Measurements from ENCODE around the gene PEAK1.
"Not testable (repeated sequence)": the region's sequence is repeated elsewhere in the genome, so short reads cannot be mapped to it uniquely, and the experiment has no call there.

The PEAK1 gene

DNA sequence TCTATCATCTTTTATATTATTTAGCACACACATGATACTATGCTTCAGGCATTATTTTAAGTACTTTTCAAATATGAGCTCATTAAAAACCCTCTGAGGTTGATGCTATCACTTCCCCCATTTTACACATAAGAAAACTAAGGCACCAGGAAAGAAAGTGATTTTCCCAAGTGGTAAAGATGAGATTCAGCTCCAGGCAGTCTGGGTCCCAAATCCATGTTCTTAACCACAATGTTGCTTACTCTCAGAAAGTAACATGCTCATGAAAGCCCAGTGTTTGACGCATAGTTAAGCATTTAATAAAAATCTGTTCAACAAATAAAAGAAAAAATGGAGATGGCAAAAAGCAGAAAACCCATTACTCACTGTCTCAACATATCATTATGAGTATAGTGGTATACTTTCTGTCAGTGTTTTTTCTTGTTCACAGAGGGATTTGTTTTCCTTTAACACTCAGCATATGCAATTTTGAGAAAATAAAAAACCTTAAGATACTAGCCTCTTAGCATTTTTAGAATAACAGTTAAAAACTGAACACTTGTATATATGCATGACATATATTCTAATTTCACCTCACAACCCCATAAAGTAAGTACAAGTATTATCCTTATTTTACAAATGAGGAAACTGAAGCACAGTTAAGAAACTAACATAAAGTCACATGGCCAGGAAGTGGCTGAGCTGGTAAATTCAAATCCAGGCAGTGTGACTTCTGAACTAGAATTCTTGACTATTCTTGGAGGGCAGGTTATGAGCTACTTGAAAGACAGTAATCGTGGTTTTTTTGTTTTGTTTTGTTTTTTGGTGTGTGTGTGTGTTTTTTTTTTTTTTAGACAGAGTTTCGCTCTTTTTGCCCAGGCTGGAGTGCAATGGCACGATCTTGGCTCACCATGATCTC lies 10.4 kb downstream of the PEAK1 start:
- no peak for TF ChIP-seq JUND (IDR thresholded peaks at IDR 0.05; ENCODE audit: low read depth)
- in situ Hi-C loops (cut with HindIII; ENCODE audit: low pct_unique_long_range_greater_than_20kb, low sequenced_read_pairs), result no loop called here
- DNase-seq (ENCODE audit: low read depth in 1 of 2, low spot score in 1 of 2), result no peak

DNA sequence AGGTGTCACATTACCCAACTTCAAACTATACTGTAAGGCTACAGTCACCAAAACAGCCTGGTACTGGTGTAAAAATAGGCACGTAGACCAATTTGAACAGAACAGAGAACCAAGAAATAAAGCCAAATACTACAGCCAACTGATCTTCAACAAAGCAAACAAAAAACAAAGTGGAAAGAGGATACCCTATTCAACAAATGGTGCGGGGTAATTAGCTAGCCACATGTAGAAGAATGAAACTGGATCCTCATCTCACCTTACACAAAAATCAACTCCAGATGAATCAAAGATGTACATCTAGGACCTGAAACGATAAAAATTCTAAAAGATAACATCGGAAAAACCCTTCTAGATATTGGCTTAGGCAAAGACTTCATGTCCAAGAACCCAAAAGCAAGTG lies 13.1 kb downstream of the PEAK1 start:
- no peak for DNase-seq (ENCODE audit: low read depth in 1 of 2, low spot score in 1 of 2)
- in situ Hi-C loops (cut with HindIII; ENCODE audit: low pct_unique_long_range_greater_than_20kb, low sequenced_read_pairs), result no loop called here
- TF ChIP-seq JUND (IDR thresholded peaks at IDR 0.05; ENCODE audit: low read depth), result no peak

DNA sequence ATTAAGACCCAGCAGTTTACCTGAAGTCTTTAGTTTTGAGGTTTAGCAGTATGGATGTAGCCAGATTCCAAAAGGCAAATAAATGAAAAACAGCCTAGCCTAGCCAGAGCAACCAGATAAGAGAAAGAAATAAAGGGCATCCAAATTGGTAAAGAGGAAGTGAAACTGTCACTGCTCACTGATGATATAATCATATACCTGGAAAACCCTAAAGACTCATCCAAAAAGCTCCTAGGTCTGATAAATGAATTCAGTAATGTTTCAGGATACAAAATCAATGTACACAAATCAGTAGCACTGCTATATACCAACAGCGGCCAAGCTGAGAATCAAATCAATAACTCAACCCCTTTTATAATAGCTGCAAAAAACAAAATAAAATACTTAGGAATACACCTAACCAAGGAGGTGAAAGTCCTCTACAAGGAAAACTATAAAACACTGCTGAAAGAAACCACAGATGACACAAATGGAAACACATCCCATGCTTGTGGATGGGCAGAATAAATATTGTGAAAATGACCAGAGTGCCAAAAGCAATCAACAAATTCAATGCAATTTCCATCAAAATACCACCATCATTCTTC lies 13.6 kb downstream of the PEAK1 start:
- DNase-seq (ENCODE audit: low read depth in 1 of 2, low spot score in 1 of 2); in situ Hi-C loops (cut with HindIII; ENCODE audit: low pct_unique_long_range_greater_than_20kb, low sequenced_read_pairs): not testable (repeated sequence)

DNA sequence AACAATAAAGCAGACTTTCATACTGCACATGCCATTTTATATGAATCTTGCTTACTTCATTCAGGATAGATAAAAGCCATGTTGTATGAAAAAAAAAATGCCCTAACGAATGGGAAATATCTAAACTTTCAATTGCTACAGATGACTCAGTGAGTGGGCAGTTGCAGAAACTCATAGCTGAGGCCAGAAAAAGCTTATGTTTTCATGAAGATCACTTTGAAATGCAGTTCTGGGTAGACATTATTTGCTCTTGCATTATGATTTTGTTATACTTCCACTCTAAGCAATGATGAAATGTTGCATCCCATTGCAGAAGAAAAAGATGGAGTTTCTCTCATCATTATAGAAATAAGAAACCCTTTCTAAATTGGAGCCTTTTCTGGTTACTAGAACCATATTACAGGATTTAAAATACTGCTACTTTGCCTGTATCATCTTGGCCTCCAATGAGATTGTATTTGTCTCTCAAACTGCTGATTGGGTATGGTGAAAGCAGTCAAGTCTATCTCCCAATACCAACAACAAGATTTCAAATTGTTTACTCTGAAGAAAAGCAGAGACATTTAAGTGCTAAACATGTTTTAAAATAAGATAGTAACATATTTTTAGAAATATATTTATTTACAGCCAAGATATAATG lies 17.0 kb downstream of the PEAK1 start:
- TF ChIP-seq JUND (IDR thresholded peaks at IDR 0.05; ENCODE audit: low read depth), result no peak
- no peak for DNase-seq (ENCODE audit: low read depth in 1 of 2, low spot score in 1 of 2)
- in situ Hi-C loops (cut with HindIII; ENCODE audit: low pct_unique_long_range_greater_than_20kb, low sequenced_read_pairs), result no loop called here

DNA sequence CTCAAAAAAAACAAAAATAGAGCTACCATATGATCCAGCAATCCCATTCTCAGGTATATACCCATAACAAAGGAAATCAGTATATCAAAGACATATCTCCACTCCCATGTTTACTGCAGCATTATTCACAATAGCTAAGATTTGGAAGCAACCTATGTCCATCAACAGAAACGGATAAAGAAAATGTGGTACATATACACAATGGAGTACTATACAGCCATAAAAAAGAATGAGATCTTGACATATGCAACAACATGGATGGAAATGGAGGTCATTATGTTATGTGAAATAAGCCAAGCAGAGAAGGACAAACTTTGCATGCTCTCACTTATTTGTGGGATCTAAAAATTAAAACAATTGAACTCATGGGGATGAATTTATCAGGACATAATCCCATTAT lies 19.6 kb downstream of the PEAK1 start:
- DNase-seq (ENCODE audit: low read depth in 1 of 2, low spot score in 1 of 2), result no peak
- in situ Hi-C loops (cut with HindIII; ENCODE audit: low pct_unique_long_range_greater_than_20kb, low sequenced_read_pairs), result no loop called here
- TF ChIP-seq JUND (IDR thresholded peaks at IDR 0.05; ENCODE audit: low read depth), result no peak

DNA sequence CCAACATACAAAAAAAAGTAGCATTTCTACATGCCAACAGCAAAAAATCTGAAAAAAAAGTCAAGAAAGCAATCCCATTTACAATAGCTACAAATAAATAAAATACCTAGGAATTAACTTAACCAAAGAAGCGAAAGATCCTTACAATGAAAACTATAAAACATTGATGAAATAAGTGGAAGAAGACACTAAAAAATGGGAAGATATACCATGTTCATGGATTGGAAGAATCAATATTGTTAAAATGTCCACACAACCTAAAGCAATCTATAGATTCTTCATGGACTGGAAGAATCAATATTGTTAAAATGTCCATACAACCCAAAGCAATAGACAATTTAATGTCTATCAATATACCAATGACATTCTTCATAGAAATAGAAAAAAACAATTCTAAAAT lies 21.0 kb downstream of the PEAK1 start:
- in situ Hi-C loops (cut with HindIII; ENCODE audit: low pct_unique_long_range_greater_than_20kb, low sequenced_read_pairs), result no loop called here
- TF ChIP-seq JUND (IDR thresholded peaks at IDR 0.05; ENCODE audit: low read depth), result no peak
- no peak for DNase-seq (ENCODE audit: low read depth in 1 of 2, low spot score in 1 of 2)

DNA sequence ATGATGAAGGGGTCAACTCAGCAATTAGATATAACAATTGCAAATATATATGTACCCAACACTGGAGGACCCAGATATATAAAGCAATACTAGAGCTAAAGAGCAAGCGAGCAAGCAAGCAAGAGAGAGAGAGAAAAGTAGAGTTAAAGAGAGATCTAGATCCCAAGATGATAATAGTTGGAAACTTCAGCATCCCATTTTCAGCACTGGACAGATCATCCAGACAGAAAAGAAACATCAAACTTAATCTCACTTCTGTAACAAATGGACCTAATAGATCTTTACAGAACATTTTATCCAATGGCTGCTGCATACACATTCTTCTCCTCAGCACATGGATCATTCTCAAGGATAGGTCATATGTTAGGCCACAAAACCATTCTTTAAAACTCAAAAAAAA lies 23.2 kb downstream of the PEAK1 start:
- TF ChIP-seq JUND (IDR thresholded peaks at IDR 0.05; ENCODE audit: low read depth), result no peak
- no peak for DNase-seq (ENCODE audit: low read depth in 1 of 2, low spot score in 1 of 2)
- in situ Hi-C loops (cut with HindIII; ENCODE audit: low pct_unique_long_range_greater_than_20kb, low sequenced_read_pairs), result no loop called here

DNA sequence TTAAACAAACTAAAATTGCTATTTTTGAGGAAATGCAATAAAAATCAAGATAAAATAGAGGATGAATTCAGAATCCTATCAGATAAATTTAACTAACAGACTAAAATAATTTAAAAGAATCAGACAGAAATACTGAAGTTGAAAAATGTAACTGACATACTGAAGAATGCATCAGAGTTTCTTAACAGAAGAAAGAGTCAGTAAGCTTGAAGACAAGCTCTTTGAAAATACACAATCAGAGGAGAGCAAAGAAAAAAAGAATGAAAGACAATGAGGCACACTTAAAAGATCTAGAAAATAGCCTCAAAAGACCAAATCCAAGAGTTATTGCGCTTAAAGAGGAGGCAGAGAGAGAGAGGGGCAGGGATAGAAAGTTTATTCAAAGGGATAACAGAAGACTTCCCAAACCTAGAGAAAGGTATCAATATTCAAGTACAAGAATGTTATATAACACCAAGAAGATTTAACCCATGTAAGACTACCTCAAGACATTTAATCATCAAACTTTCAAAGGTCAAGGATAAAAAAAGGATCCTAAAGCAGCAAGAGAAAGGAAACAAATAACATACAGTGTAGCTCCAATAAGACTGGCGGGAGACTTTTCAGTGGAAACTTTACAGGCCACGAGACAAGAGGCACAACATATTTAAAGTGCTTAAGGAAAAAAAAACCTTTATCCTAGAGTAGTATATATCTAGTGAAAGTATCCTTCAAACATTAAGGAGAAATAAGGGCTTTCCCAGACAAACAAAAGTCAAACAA lies 24.7 kb downstream of the PEAK1 start:
- no peak for TF ChIP-seq JUND (IDR thresholded peaks at IDR 0.05; ENCODE audit: low read depth)
- no peak for DNase-seq (ENCODE audit: low read depth in 1 of 2, low spot score in 1 of 2)
- in situ Hi-C loops (cut with HindIII; ENCODE audit: low pct_unique_long_range_greater_than_20kb, low sequenced_read_pairs), result no loop called here

DNA sequence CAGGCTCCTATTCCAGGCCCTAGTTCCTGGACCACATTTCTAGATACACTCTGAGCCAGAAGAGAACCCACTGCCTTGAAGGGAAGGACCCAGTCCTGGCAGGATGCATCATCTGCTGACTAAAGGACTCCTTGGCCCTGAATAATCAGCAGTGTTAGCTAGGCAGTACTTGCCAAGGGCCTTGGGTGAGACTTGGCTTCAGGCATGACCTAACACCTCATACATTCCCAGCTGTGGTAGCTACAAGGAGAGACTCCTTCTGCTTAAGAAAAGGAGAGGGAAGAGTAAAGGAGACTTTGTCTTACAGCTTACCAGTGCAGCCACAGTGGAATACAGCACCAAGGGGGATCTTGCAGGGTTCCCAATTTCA lies 26.4 kb downstream of the PEAK1 start:
- TF ChIP-seq JUND (IDR thresholded peaks at IDR 0.05; ENCODE audit: low read depth), result no peak
- in situ Hi-C loops (cut with HindIII; ENCODE audit: low pct_unique_long_range_greater_than_20kb, low sequenced_read_pairs), result no loop called here
- no peak for DNase-seq (ENCODE audit: low read depth in 1 of 2, low spot score in 1 of 2)

DNA sequence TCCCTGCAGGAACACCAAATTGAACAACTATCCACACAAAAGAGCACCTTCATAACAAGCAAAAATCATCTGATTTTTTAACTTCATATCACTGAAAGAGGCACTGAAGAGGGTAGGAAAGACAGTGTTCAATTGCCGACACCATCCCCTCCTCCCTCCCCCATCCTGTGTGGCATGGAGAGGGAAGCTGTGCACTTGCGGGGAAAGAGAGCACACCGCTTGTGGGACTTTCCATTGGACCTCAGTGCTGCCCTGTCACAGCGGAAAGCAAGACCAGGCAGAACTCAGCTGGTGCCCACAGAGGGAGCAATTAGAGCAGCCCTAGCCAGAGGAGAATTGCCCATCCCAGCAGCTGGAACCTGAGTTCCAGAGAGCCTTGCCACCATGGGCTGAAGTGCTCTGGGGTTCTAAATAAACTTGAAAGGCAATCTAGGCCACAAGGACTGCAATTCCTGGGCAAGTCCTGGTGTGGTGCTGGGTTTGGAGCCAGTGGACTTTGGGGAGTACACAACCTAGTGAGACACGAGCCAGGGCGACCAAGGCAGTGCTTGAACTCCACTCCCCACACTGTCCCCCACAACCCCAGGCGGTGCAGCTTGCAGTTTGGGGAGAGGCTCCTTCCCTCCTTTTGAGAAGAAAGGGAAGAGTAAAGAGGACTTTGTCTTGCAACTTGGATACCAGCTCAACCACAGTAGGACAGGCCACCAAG lies 27.0 kb downstream of the PEAK1 start:
- in situ Hi-C loops (cut with HindIII; ENCODE audit: low pct_unique_long_range_greater_than_20kb, low sequenced_read_pairs), result no loop called here
- DNase-seq (ENCODE audit: low read depth in 1 of 2, low spot score in 1 of 2), result no peak
- no peak for TF ChIP-seq JUND (IDR thresholded peaks at IDR 0.05; ENCODE audit: low read depth)

DNA sequence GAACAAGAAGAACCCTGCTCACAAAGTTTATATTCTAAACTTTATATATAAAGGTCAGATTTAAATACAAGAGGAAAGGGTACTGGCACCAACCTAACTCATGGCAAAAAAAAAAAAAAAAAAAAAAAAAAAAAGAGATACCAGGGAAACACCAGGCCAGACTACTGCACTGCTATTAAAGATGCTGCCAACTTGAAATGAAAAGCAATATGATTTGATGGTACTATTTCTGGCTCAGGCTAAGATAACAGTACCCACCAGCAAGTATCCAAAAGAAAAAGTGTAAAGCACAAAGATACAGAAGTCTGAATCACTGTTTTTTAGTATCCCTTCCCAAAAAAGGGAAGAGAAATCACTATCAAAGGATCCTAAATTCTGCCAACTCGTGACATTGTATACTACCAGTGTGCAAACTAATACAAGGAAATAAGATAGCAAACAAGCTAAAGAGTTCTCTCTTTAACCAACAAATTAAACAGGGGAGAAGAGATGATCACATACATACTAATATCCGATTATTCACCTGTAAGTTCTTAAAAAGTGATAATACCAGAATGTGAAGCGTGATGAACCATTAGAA lies 28.4 kb downstream of the PEAK1 start:
- in situ Hi-C loops (cut with HindIII; ENCODE audit: low pct_unique_long_range_greater_than_20kb, low sequenced_read_pairs), result no loop called here
- no peak for TF ChIP-seq JUND (IDR thresholded peaks at IDR 0.05; ENCODE audit: low read depth)
- DNase-seq (ENCODE audit: low read depth in 1 of 2, low spot score in 1 of 2), result no peak
